Prostate gland (tissue), 2 donors: ENCODE data around the gene RSPRY1. TPM values are rescaled to one million over a fixed set of nuclear protein-coding genes. Genes with fewer than 3 reads are reported as not detected.

Experiments
- DNase-seq: peaks from one replicate; pipeline ENCODE4 v3.0.0-alpha.2; 2019; ENCODE audit warnings: low spot score
- H3K27ac ChIP-seq, 2 donors: fragments of 200-600 bp; sonication (generic); 2 replicates each; pipeline ENCODE4 v1.5.1; 2017 to 2019
- H3K27me3 ChIP-seq: fragments of 200-600 bp; sonication (generic); replicated peaks from 2 replicates; pipeline ENCODE4 v1.5.1; 2019; ENCODE audit not compliant: insufficient read depth
- H3K36me3 ChIP-seq, 2 donors: fragments of 200-600 bp; sonication (generic); 1 replicate in 1 of 2; 2 replicates in 1 of 2; pipeline versions ENCODE4 v1.5.1 to v1.8.1; 2017 to 2019
- H3K4me1 ChIP-seq: fragments of 200-600 bp; sonication (generic); replicated peaks from 2 replicates; pipeline ENCODE4 v1.5.1; 2019
- H3K4me3 ChIP-seq, 2 donors: fragments of 200-600 bp; sonication (generic); 2 replicates each; pipeline ENCODE4 v1.5.1; 2017 to 2019
- H3K9me3 ChIP-seq: fragments of 200-600 bp; sonication (generic); 2 replicates; pipeline ENCODE4 v1.5.1; 2017
- POLR2A ChIP-seq: fragments of 450-650 bp; IDR thresholded peaks from one replicate; pipeline ENCODE4 v1.6.1; 2016; ENCODE audit warnings: antibody characterized with exemption, mild to moderate bottlenecking
- POLR2AphosphoS5 ChIP-seq: sonication (generic); formaldehyde crosslinking; IDR thresholded peaks from one replicate; pipeline ENCODE4 v1.6.1; 2017; ENCODE audit warnings: antibody characterized with exemption
- WGBS: methylation state at CpG from one replicate; pipeline ENCODE4 v1.1.5; 2018; 5-methylcytosine and 5-hydroxymethylcytosine counted together
- intact Hi-C: fragments of 100-400 bp; cut with DNase I; formaldehyde crosslinking; loops from one replicate; pipeline ENCODE4 v1.14.2; 2022
- total RNA-seq, 2 donors: library from RNA; depleted of rRNA; stranded (reverse); fragments of >200 nt; gene quantifications; one replicate each; pipeline ENCODE4 v1.1.0, GENCODE V29; 2016
- TF ChIP-seq, protein P1 (sequence below), 4 experiments: fragments of 200-600 bp in 2 of 4; fragments of 450-650 bp in 2 of 4; sonication (generic) in 2 of 4; IDR thresholded peaks; 1 replicate in 3 of 4; 2 replicates in 1 of 4; pipeline ENCODE4 v1.5.1; 2016 to 2019; ENCODE audit warnings: antibody characterized with exemption in 4 of 4, mild to moderate bottlenecking in 2 of 4, moderate library complexity in 2 of 4

The RSPRY1 gene
- total RNA-seq, 2 donors from 2014 or later: 35.8 to 45.3 TPM

DNA sequence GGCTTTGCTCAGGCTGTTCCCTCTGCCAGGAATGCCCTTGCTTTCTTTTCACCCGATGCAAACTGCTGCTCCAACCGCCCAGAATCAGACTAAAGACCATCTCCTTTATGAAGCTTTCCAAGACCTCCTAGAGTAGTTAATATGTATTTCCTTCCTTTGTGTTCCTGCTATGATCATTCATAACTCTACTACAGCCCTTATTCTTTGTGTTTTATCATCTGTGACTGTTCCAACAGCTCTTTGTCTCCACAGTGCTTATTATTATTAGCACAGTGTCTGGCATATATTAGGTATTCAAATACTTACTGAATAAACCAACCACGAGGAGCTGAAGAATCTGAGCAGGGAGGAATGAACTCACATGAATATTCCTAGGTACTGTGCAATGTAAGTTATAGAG lies 7.9 kb upstream of the RSPRY1 start:
- no peaks in the 10 kb centered on the region for H3K27me3 ChIP-seq
- 44% methylated on average over 3 of the region's 3 CpGs for WGBS
- DNase-seq: no peak
- intact Hi-C loops: no loop called here
- TF ChIP-seq POLR2A (no peak), POLR2AphosphoS5 (no peak)
- TF ChIP-seq, protein P1, sequence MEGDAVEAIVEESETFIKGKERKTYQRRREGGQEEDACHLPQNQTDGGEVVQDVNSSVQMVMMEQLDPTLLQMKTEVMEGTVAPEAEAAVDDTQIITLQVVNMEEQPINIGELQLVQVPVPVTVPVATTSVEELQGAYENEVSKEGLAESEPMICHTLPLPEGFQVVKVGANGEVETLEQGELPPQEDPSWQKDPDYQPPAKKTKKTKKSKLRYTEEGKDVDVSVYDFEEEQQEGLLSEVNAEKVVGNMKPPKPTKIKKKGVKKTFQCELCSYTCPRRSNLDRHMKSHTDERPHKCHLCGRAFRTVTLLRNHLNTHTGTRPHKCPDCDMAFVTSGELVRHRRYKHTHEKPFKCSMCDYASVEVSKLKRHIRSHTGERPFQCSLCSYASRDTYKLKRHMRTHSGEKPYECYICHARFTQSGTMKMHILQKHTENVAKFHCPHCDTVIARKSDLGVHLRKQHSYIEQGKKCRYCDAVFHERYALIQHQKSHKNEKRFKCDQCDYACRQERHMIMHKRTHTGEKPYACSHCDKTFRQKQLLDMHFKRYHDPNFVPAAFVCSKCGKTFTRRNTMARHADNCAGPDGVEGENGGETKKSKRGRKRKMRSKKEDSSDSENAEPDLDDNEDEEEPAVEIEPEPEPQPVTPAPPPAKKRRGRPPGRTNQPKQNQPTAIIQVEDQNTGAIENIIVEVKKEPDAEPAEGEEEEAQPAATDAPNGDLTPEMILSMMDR (IDR thresholded peaks at IDR 0.05): no peak
- no peak overlapping the region for H3K4me3 ChIP-seq
- H3K4me1 ChIP-seq: peaks cover 5% of the 10 kb centered on the region
- H3K36me3 ChIP-seq: no peaks in the 10 kb centered on the region
- H3K9me3 ChIP-seq: no peaks in the 10 kb centered on the region
- H3K27ac ChIP-seq: no peak overlapping the region

DNA sequence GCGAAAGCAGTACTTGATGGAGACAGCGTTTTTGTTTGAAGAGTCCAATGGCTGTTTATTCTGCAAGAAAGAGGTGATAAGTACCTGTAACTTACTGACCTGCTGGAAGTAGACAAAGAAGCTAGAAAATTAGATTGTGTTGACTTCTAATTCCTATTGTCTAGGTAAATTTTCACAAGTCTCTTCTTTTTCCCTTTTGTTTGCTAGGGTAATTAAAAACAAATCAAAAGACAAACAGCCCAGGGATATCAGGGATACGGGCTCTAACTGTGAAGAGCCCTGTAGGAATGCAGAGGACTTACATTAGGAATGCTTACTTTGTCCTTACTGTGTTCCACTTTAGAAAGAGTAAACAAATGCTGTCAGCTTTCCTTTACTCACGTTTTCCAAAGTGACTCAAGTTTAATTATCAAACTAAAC lies 7.3 kb upstream of the RSPRY1 start:
- Histone ChIP-seq H3K27ac (no peak overlapping the region), H3K27me3 (no peaks in the 10 kb centered on the region), H3K36me3 (no peaks in the 10 kb centered on the region), H3K4me1 (peaks cover 5% of the 10 kb centered on the region), H3K4me3 (no peak overlapping the region), H3K9me3 (no peaks in the 10 kb centered on the region)
- 46% methylated on average over 4 of the region's 4 CpGs for WGBS
- intact Hi-C loops: no loop called here
- no peak for TF ChIP-seq POLR2AphosphoS5
- no peak for TF ChIP-seq POLR2A
- TF ChIP-seq, protein P1 (IDR thresholded peaks at IDR 0.05): no peak
- no peak for DNase-seq

DNA sequence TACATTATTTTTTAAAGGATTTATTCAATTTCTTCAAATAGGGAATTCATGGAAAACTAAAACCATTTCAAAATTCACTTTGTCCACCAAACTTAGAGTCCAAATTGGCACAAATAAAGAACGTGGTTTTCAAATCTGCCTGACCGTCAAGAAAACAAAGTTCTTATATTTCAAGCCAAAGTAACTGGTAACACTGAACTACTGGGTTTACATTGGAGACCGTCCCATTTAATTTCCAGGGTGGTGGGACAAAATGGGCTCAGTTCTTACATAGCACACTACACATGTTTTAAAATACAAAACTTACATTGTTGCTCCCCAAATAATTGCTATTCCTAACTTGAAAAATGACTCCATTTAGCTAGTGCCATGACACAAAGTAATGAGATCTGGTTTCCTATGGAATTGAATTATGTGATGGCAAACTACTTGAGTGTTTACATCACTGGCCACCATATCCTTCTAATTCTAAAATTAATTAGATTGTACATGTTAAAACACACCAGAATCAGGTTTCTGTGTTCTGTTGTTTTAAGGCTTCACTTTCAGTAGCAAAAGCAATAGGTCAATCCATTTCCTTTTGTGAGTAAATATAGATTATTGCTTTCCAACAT lies 6.8 kb upstream of the RSPRY1 start:
- Histone ChIP-seq H3K9me3 (no peaks in the 10 kb centered on the region), H3K27me3 (no peaks in the 10 kb centered on the region), H3K4me1 (peaks cover 5% of the 10 kb centered on the region), H3K36me3 (no peaks in the 10 kb centered on the region), H3K27ac (no peak overlapping the region), H3K4me3 (no peak overlapping the region)
- TF ChIP-seq, protein P1 (IDR thresholded peaks at IDR 0.05): no peak
- TF ChIP-seq POLR2AphosphoS5 (no peak), POLR2A (no peak)
- DNase-seq: no peak
- intact Hi-C loops: no loop called here
- 26% methylated on average over 3 of the region's 3 CpGs for WGBS

DNA sequence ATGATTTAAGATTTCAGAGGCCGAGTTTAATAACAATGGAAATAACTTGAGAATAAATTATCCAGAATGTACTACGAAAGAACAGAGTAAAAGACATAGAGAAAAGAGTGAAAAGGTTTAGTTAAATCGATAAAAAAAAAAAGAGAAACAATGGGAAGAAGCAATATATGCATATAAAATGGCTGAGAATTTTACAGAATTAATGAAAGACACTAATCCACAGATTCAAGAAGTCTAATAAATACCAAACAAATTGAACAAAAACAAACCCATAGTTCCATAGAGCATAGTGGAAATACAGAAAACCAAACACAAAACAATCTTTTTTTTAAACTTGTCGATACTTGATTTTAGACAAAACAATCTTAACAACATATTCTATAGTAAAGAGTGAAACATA lies 2.0 kb upstream of the RSPRY1 start:
- H3K9me3 ChIP-seq: no peaks in the 10 kb centered on the region
- no peaks in the 10 kb centered on the region for H3K4me1 ChIP-seq
- 96% methylated on average over 4 of the region's 4 CpGs for WGBS
- no peak for DNase-seq
- H3K27ac ChIP-seq: no peak overlapping the region
- H3K27me3 ChIP-seq: no peaks in the 10 kb centered on the region
- H3K4me3 ChIP-seq: no peak overlapping the region
- intact Hi-C loops: loop anchor here (10.0 kb wide), 2 partner anchors 111 to 231 kb away; no protein-coding TSS in a partner anchor
- H3K36me3 ChIP-seq: no peaks in the 10 kb centered on the region
- TF ChIP-seq POLR2AphosphoS5: no peak
- TF ChIP-seq, protein P1 (IDR thresholded peaks at IDR 0.05): no peak
- no peak for TF ChIP-seq POLR2A

DNA sequence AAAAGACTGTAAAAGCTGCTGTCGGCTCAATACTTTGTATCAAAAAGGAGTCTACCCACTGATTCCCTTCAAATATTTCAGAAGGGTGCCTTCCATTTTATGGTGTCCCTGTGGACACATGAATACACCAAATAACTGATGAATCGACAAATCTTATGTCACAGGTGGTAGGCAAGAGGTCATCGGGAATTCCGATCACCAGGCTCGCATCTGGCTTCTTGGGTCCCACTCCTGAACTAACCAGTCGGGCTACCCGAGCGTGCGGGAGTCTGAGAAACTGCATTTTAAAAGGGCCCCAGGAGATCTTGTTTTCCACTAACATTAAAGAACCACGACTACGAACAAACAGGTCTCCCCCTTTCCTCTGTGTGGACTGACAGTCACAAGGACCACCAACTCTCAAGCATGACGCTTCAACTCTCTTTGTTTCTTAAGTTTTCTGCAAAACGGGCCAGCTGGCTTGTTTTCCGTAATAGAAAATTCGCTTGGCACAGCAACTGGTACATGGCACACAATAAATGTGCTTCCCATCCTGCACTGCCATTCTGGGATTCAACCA lies 1.2 kb upstream of the RSPRY1 start:
- H3K36me3 ChIP-seq: no peaks in the 10 kb centered on the region
- peak overlapping the region; percentile 87 to 92 for H3K27ac ChIP-seq
- 25% methylated on average over 15 of the region's 15 CpGs for WGBS
- H3K4me1 ChIP-seq: peaks cover under 1% of the 10 kb centered on the region
- intact Hi-C loops: loop anchor here (10.0 kb wide), 2 partner anchors 110 to 230 kb away; no protein-coding TSS in a partner anchor
- H3K27me3 ChIP-seq: no peaks in the 10 kb centered on the region
- no peak for DNase-seq
- H3K9me3 ChIP-seq: no peaks in the 10 kb centered on the region
- peak overlapping the region; percentile 71 to 76 for H3K4me3 ChIP-seq
- TF ChIP-seq, protein P1 (IDR thresholded peaks at IDR 0.05): no peak
- TF ChIP-seq POLR2A (no peak), POLR2AphosphoS5 (no peak)
